GM12892 (cell line): ENCODE results near the gene LRRC56.

ENCODE experiments used
- DNase-seq: peaks from one replicate; pipeline ENCODE4 v3.0.0; 2011; ENCODE audit not compliant: insufficient read length
- FAIRE-seq: peaks from 2 replicates; lab custom pipeline; 2011; peaks lifted over from hg19 to GRCh38; lab: Jason Lieb, UNC
- POLR2A ChIP-seq: IDR thresholded peaks from 2 replicates; pipeline ENCODE4 v1.6.1; 2011; ENCODE audit warnings: low read depth, low read length, control low read depth
- POLR2AphosphoS5 ChIP-seq: IDR thresholded peaks from 2 replicates; pipeline ENCODE4 v1.6.1; 2011; ENCODE audit warnings: low read depth, low read length, control low read depth
- TAF1 ChIP-seq: IDR thresholded peaks from 2 replicates; pipeline ENCODE4 v1.6.1; 2011; ENCODE audit warnings: low read depth, mild to moderate bottlenecking, control low read depth, low read length, borderline replicate concordance

The LRRC56 gene

GRCh38 chr11:592918-593317 lies 55.6 kb downstream of the LRRC56 start:
- no peak for TF ChIP-seq POLR2A
- no peak for TF ChIP-seq TAF1
- TF ChIP-seq POLR2AphosphoS5: no peak
- FAIRE-seq (no peak), DNase-seq (no peak)

- TF ChIP-seq POLR2AphosphoS5: no peak
- no peak for TF ChIP-seq TAF1
- no peak for TF ChIP-seq POLR2A
- DNase-seq: no peak
- FAIRE-seq: no peak
Measured at GRCh38 chr11:593347-593746, 56.0 kb downstream of the LRRC56 start.

GRCh38 chr11:595400-595799 lies 58.1 kb downstream of the LRRC56 start:
- DNase-seq: no peak
- no peak for FAIRE-seq
- TF ChIP-seq POLR2AphosphoS5 (no peak), POLR2A (no peak), TAF1 (no peak)

- TF ChIP-seq TAF1: no peak
- TF ChIP-seq POLR2AphosphoS5: no peak
- no peak for TF ChIP-seq POLR2A
- DNase-seq (no peak), FAIRE-seq (no peak)
Measured at GRCh38 chr11:596374-596773, 59.0 kb downstream of the LRRC56 start.

GRCh38 chr11:597166-597725 lies 59.9 kb downstream of the LRRC56 start:
- TF ChIP-seq TAF1 (no peak), POLR2AphosphoS5 (no peak), POLR2A (no peak)
- DNase-seq: no peak
- no peak for FAIRE-seq

- DNase-seq: no peak
- no peak for FAIRE-seq
- TF ChIP-seq POLR2AphosphoS5 (no peak), TAF1 (no peak), POLR2A (no peak)
Measured at GRCh38 chr11:598005-598680, 60.8 kb downstream of the LRRC56 start.

GRCh38 chr11:601573-602245 lies 64.4 kb downstream of the LRRC56 start:
- no peak for DNase-seq
- FAIRE-seq: no peak
- 0 out of 2 replicates have a peak, but pooled peaks have one; percentile 26 for TF ChIP-seq POLR2AphosphoS5
- no peak for TF ChIP-seq POLR2A

- FAIRE-seq (no peak), DNase-seq (no peak)
- TF ChIP-seq TAF1 (no peak), POLR2A (no peak), POLR2AphosphoS5 (no peak)
Measured at GRCh38 chr11:603154-603553, 65.8 kb downstream of the LRRC56 start.
